ENCODE measurements around the gene CASK.

- TF ChIP-seq USF1 (CRISPR knock-in tag; IDR thresholded peaks at IDR 0.05) (no peak), SP1 (CRISPR knock-in tag; conservative IDR thresholded peaks at IDR 0.05) (no peak), ETV6 (CRISPR knock-in tag; IDR thresholded peaks at IDR 0.05) (no peak), CTCF (IDR thresholded peaks at IDR 0.05) (no peak), IRF2 (CRISPR knock-in tag; IDR thresholded peaks at IDR 0.05; ENCODE audit: borderline replicate concordance, low read depth) (no peak), ZSCAN18 (CRISPR knock-in tag; IDR thresholded peaks at IDR 0.05) (no peak), PREB (CRISPR knock-in tag; IDR thresholded peaks at IDR 0.05; ENCODE audit: borderline replicate concordance) (no peak), CBFB (CRISPR knock-in tag; IDR thresholded peaks at IDR 0.05; ENCODE audit: low read depth) (no peak), ARID4B (CRISPR knock-in tag; IDR thresholded peaks at IDR 0.05; ENCODE audit: borderline replicate concordance) (no peak)
These were observed 369.7 kb downstream of the CASK start for GRCh38 chrX:41553688-41554087.

Measured in WTC11 (cell line).